H1 (cell line): Measurements from ENCODE around the gene NXPH4. TPM values are rescaled to one million over a fixed set of nuclear protein-coding genes. Genes with fewer than 3 reads are reported as not detected.
A peak's percentile ranks its signal among the peaks of the same experiment; 100 is the strongest.

Experiments
- CTCF ChIA-PET: fragments of 300-600 bp; sonication (Branson Sonifier 250); formaldehyde crosslinking; loops from one replicate; lab custom pipeline; 2021; ENCODE audit not compliant: partially characterized antibody; lab: Charles Lee
- POLR2A ChIA-PET: fragments of 300-600 bp; sonication (Branson Sonifier 250); formaldehyde crosslinking; loops from one replicate; lab custom pipeline; 2021; ENCODE audit warnings: inconsistent platforms; ENCODE audit not compliant: partially characterized antibody; lab: Charles Lee
- DNase-seq, 2 experiments: peaks; one replicate each; pipeline versions ENCODE4 v3.0.0 to v3.0.0-alpha.2; 2010 to 2022; ENCODE audit warnings: low spot score in 2 of 2, low read depth in 1 of 2, mixed read lengths in 1 of 2
- FAIRE-seq: peaks from 2 replicates; lab custom pipeline; 2011; peaks lifted over from hg19 to GRCh38; lab: Jason Lieb, UNC
- H2AFZ ChIP-seq: 2 replicates; pipeline ENCODE4 v1.8.1; 2012; ENCODE audit warnings: low read length, inconsistent platforms
- H2AK5ac ChIP-seq: 2 replicates; pipeline ENCODE4 v1.6.1; 2013; ENCODE audit warnings: low read depth, low read length
- H2BK120ac ChIP-seq: replicated peaks from 2 replicates; pipeline ENCODE3; 2013; ENCODE audit warnings: low read depth, low read length, inconsistent platforms
- H2BK12ac ChIP-seq: 2 replicates; pipeline ENCODE4 v1.6.1; 2013; ENCODE audit warnings: low read depth, low read length
- H2BK15ac ChIP-seq: 2 replicates; pipeline ENCODE4 v1.6.1; 2013; ENCODE audit warnings: low read length
- H2BK20ac ChIP-seq: 2 replicates; pipeline ENCODE4 v1.6.1; 2013; ENCODE audit warnings: low read length
- H2BK5ac ChIP-seq: 2 replicates; pipeline ENCODE4 v1.6.1; 2013; ENCODE audit warnings: low read depth, low read length
- H3K14ac ChIP-seq: 2 replicates; pipeline ENCODE4 v1.6.1; 2013; ENCODE audit warnings: inconsistent platforms; ENCODE audit not compliant: insufficient read length
- H3K18ac ChIP-seq: 2 replicates; pipeline ENCODE4 v1.6.1; 2013; ENCODE audit warnings: low read length; ENCODE audit errors: extremely low read depth
- H3K23ac ChIP-seq: 2 replicates; pipeline ENCODE4 v1.6.1; 2013; ENCODE audit warnings: inconsistent platforms; ENCODE audit not compliant: insufficient read length
- H3K23me2 ChIP-seq: 2 replicates; pipeline ENCODE4 v1.6.1; 2013; ENCODE audit warnings: low read depth, low read length
- H3K27ac ChIP-seq: 2 replicates; pipeline ENCODE4 v1.6.1; 2011; ENCODE audit warnings: low read depth, low read length, inconsistent platforms
- H3K27me3 ChIP-seq, 4 experiments: replicated peaks in 1 of 4; 1 replicate in 1 of 4; 2 replicates in 3 of 4; pipeline versions ENCODE4 v1.6.1 to v1.8.1; 2011 to 2013; ENCODE audit warnings: low read length in 3 of 4, mild to moderate bottlenecking in 3 of 4, inconsistent platforms in 2 of 4, mixed read lengths in 2 of 4, moderate library complexity in 1 of 4; ENCODE audit not compliant: control insufficient read depth in 3 of 4, insufficient read depth in 3 of 4; ENCODE audit errors: extremely low read depth in 1 of 4
- H3K36me3 ChIP-seq, 4 experiments: 2 replicates each; pipeline versions ENCODE4 v1.6.1 to v1.8.1; 2011 to 2013; ENCODE audit warnings: mild to moderate bottlenecking in 4 of 4, low read length in 3 of 4, moderate library complexity in 2 of 4, control low read depth in 1 of 4, inconsistent platforms in 1 of 4; ENCODE audit not compliant: insufficient read depth in 4 of 4, control insufficient read depth in 2 of 4
- H3K4ac ChIP-seq: replicated peaks from 2 replicates; pipeline ENCODE3; 2013; ENCODE audit warnings: low read length, low read depth, mixed read lengths, inconsistent platforms; ENCODE audit not compliant: insufficient read length
- H3K4me1 ChIP-seq, 4 experiments: replicated peaks in 1 of 4; 1 replicate in 1 of 4; 2 replicates in 3 of 4; pipeline versions ENCODE4 v1.6.1 to v1.8.1; 2011 to 2013; ENCODE audit warnings: low read length in 3 of 4, inconsistent platforms in 2 of 4, mixed read lengths in 1 of 4; ENCODE audit not compliant: insufficient read depth in 4 of 4, control insufficient read depth in 3 of 4
- H3K4me2 ChIP-seq, 2 experiments: 2 replicates each; pipeline versions ENCODE4 v1.6.1 to v1.8.1; 2011 to 2013; ENCODE audit warnings: low read depth in 2 of 2, low read length in 2 of 2, control low read depth in 1 of 2, inconsistent platforms in 1 of 2, mild to moderate bottlenecking in 1 of 2; ENCODE audit not compliant: insufficient read depth in 1 of 2
- H3K4me3 ChIP-seq, 4 experiments: fragments of 200-600, 300-600 bp in 1 of 4; sonication (generic), shearing (Covaris generic), sonication (Bioruptor Twin) in 1 of 4; 2 replicates each; pipeline versions ENCODE4 v1.5.1 to v1.8.1; 2011 to 2016; ENCODE audit warnings: low read length in 4 of 4, low read depth in 3 of 4, control low read depth in 2 of 4, inconsistent platforms in 2 of 4, mild to moderate bottlenecking in 2 of 4, mixed read lengths in 1 of 4, moderate library complexity in 1 of 4; ENCODE audit not compliant: insufficient read depth in 2 of 4; ENCODE audit errors: extremely low read depth in 1 of 4
- H3K56ac ChIP-seq: replicated peaks from 2 replicates; pipeline ENCODE3; 2013; ENCODE audit warnings: low read depth, mild to moderate bottlenecking, mixed read lengths, low read length, inconsistent platforms; ENCODE audit not compliant: insufficient read length
- H3K79me1 ChIP-seq: 2 replicates; pipeline ENCODE4 v1.6.1; 2013; ENCODE audit warnings: low read depth, low read length, control low read depth
- H3K79me2 ChIP-seq, 2 experiments: 2 replicates each; pipeline versions ENCODE4 v1.6.1 to v1.8.1; 2012 to 2013; ENCODE audit warnings: low read length in 2 of 2, mild to moderate bottlenecking in 2 of 2, inconsistent platforms in 1 of 2; ENCODE audit not compliant: insufficient read depth in 2 of 2, control insufficient read depth in 1 of 2
- H3K9ac ChIP-seq, 4 experiments: replicated peaks in 1 of 4; 1 replicate in 1 of 4; 2 replicates in 3 of 4; pipeline versions ENCODE4 v1.6.1 to v1.8.1; 2011 to 2013; ENCODE audit warnings: low read depth in 3 of 4, low read length in 3 of 4, control low read depth in 2 of 4, mild to moderate bottlenecking in 2 of 4, moderate library complexity in 2 of 4, inconsistent platforms in 1 of 4; ENCODE audit errors: extremely low read depth in 1 of 4
- H3K9me3 ChIP-seq, 2 experiments: 2 replicates each; pipeline versions ENCODE4 v1.6.1 to v1.8.1; 2012 to 2013; ENCODE audit warnings: mild to moderate bottlenecking in 2 of 2, moderate library complexity in 2 of 2, control low read depth in 1 of 2, inconsistent platforms in 1 of 2, low read depth in 1 of 2, low read length in 1 of 2, mixed read lengths in 1 of 2; ENCODE audit not compliant: insufficient read depth in 2 of 2
- H4K20me1 ChIP-seq, 2 experiments: replicated peaks in 1 of 2; 2 replicates each; pipeline versions ENCODE3 to v1.8.1; 2011 to 2013; ENCODE audit warnings: inconsistent platforms in 2 of 2, low read length in 2 of 2, mild to moderate bottlenecking in 1 of 2; ENCODE audit not compliant: insufficient read depth in 2 of 2, control insufficient read depth in 1 of 2
- H4K5ac ChIP-seq: 2 replicates; pipeline ENCODE4 v1.6.1; 2013; ENCODE audit warnings: low read length, low read depth, mixed read lengths, inconsistent platforms; ENCODE audit not compliant: insufficient read length
- H4K8ac ChIP-seq: 2 replicates; pipeline ENCODE4 v1.8.0; 2013; ENCODE audit warnings: mild to moderate bottlenecking, moderate library complexity, low read length, inconsistent platforms; ENCODE audit not compliant: insufficient read depth; ENCODE audit errors: extremely low read depth
- H4K91ac ChIP-seq: replicated peaks from 2 replicates; pipeline ENCODE3; 2013; ENCODE audit warnings: low read length, mixed read lengths, inconsistent platforms; ENCODE audit not compliant: insufficient read length
- CHD2 ChIP-seq: IDR thresholded peaks from 2 replicates; pipeline ENCODE4 v1.6.1; 2012; ENCODE audit warnings: low read length, improper control_type of control experiment
- HDAC2 ChIP-seq, 2 experiments: fragments of 300-600 bp in 1 of 2; sonication (generic) in 1 of 2; IDR thresholded peaks; 2 replicates each; pipeline ENCODE4 v1.6.1; 2011 to 2012; ENCODE audit warnings: low read depth in 2 of 2, low read length in 2 of 2, mild to moderate bottlenecking in 2 of 2, moderate library complexity in 2 of 2, borderline replicate concordance in 1 of 2, inconsistent platforms in 1 of 2
- RXRA ChIP-seq: IDR thresholded peaks from 2 replicates; pipeline ENCODE4 v1.6.1; 2011; ENCODE audit warnings: low read depth, mild to moderate bottlenecking, low read length, moderate library complexity; ENCODE audit not compliant: insufficient read depth
- SIN3A ChIP-seq, 2 experiments: IDR thresholded peaks in 1 of 2; conservative IDR thresholded peaks in 1 of 2; 2 replicates each; pipeline ENCODE4 v1.6.1; 2011 to 2012; ENCODE audit warnings: low read length in 2 of 2, improper control_type of control experiment in 1 of 2, low read depth in 1 of 2, mild to moderate bottlenecking in 1 of 2
- SIRT6 ChIP-seq: IDR thresholded peaks from one replicate; pipeline ENCODE4 v1.7.1; 2012; ENCODE audit warnings: low read length, inconsistent platforms
- SIX5 ChIP-seq: IDR thresholded peaks from 2 replicates; pipeline ENCODE4 v1.6.1; 2011; ENCODE audit warnings: mild to moderate bottlenecking, low read depth, low read length
- SUZ12 ChIP-seq: fragments of 200-600 bp; sonication (generic); IDR thresholded peaks from 2 replicates; pipeline ENCODE4 v1.6.1; 2012; ENCODE audit warnings: mild to moderate bottlenecking, inconsistent platforms, low read length, moderate library complexity, mixed read lengths
- WGBS, 2 experiments: shearing (Covaris generic) in 1 of 2; methylation state at CpG; one replicate each; pipeline versions ENCODE4 v1.1.6 to v1.1.7; 2013 to 2015; ENCODE audit warnings: low lambda C conversion rate in 2 of 2, mixed read lengths in 2 of 2, inconsistent platforms in 1 of 2, low coverage in 1 of 2, missing lambda C conversion rate in 1 of 2; ENCODE audit not compliant: insufficient replicate concordance in 2 of 2, insufficient coverage in 1 of 2, insufficient read length in 1 of 2; ENCODE audit errors: extremely low coverage in 1 of 2, missing lambda C conversion rate in 1 of 2; 5-methylcytosine and 5-hydroxymethylcytosine counted together
- polyA plus RNA-seq, 7 experiments: library from polyadenylated mRNA; depleted of rRNA in 3 of 7; stranded (reverse) in 5 of 7; unstranded in 2 of 7; fragments of >200 nt in 5 of 7; fragments of 200-250 nt in 2 of 7; gene quantifications; 1 replicate in 5 of 7; 2 replicates in 1 of 7; 4 replicates in 1 of 7; pipeline versions ENCODE4 v1.2.1 to v1.2.3, GENCODE V29; 2011 to 2013; ENCODE audit warnings: missing spikeins in 2 of 7, mixed read lengths in 2 of 7
- total RNA-seq: library from RNA; stranded (reverse); fragmentation: NEBNext Ultra II Directional; extraction: Animal tissue kit (Norgen Biotek cat#: 25700); gene quantifications from 2 replicates; pipeline ENCODE4 v1.2.1, GENCODE V29; 2021

NXPH4 gene
- total and polyA plus RNA-seq, 2 of the 8 experiments (the other 6 are each of a cell fraction or from before 2014, with no cell fraction given), result 0.92 to 1.7 TPM

DNA sequence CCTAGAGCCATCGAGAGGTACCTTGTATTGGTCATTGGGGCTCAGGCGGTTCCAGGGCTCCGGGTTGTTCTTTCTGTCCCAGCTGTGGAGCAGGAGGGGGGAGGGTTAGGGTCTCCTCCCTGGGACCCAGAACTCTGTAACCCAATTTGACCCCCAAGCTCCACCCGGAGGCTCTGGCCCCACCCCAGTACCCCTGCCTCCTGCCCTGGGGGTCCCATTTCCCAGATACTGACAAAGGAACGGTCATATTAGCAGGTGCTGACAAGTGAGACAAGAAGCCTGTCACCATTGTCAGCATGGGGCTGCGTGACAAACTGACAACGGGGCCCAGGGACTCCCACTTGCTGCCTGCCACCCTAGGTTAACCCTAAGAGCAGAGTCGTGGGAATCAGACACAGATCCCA, 19.1 kb downstream of the NXPH4 start:
- peak overlapping the region in 1 of 4 experiments; percentile 10; a peak in 3 of 8 replicates for H3K4me3 ChIP-seq
- H3K79me1 ChIP-seq, result peaks cover 8% of the 10 kb centered on the region
- H3K27me3 ChIP-seq, result peaks cover 41 to 60% (median 53%) of the 10 kb centered on the region in 4 experiments
- ChIA-PET CTCF (interaction anchor here (17.3 to 27.9 kb wide), 3 partner anchors 8 to 221 kb away, joined by 225 to 726 read pairs (median 527); partner anchors contain the start of genes GLI1, INHBE, NXPH4 and SHMT2), POLR2A (interaction anchor here (0.5 to 23.7 kb wide), 18 partner anchors 6 to 284 kb away, joined by 3 to 852 read pairs (median 4); partner anchors contain the start of genes DDIT3, GLI1, INHBE and LRP1)
- no peaks in the 10 kb centered on the region for H3K9me3 ChIP-seq
- no peak overlapping the region for H4K91ac ChIP-seq
- H3K4ac ChIP-seq, result no peak overlapping the region
- H4K20me1 ChIP-seq, result peaks cover 25 to 41% of the 10 kb centered on the region in 2 experiments
- H3K56ac ChIP-seq, result no peak overlapping the region
- DNase-seq, result no peak
- no peak overlapping the region for H4K8ac ChIP-seq
- H3K79me2 ChIP-seq, result peaks cover under 1 to 7% of the 10 kb centered on the region in 2 experiments; a peak in 3 of 4 replicates
- no peak for FAIRE-seq
- no peak overlapping the region for H2BK5ac ChIP-seq
- peak overlapping the region; percentile 45 to 89; a peak in 1 of 4 replicates for H3K4me2 ChIP-seq
- no peak overlapping the region for H2BK15ac ChIP-seq
- H3K4me1 ChIP-seq, result peaks cover 6 to 59% (median 36%) of the 10 kb centered on the region in 4 experiments
- no peak overlapping the region for H2BK120ac ChIP-seq
- H3K23me2 ChIP-seq, result peaks cover 26% of the 10 kb centered on the region
- no peak overlapping the region for H2BK20ac ChIP-seq
- H2AK5ac ChIP-seq, result no peak overlapping the region
- WGBS, 2 experiments, result 56% methylated on average over 7 of the region's 8 CpGs; no CpG with 5 or more reads in 1 of the 2 experiments
- H3K9ac ChIP-seq, result no peak overlapping the region
- no peak overlapping the region for H3K14ac ChIP-seq
- no peak overlapping the region for H3K23ac ChIP-seq
- peaks cover 29 to 39% (median 35%) of the 10 kb centered on the region in 4 experiments for H3K36me3 ChIP-seq
- H3K18ac ChIP-seq, result no peak overlapping the region
- no peak overlapping the region for H3K27ac ChIP-seq
- H2AFZ ChIP-seq, result no peak overlapping the region
- TF ChIP-seq SIX5 (no peak), HDAC2 (IDR thresholded peaks at IDR 0.05; ENCODE audit: borderline replicate concordance in 1 of 2, low read depth in 2 of 2, low read length in 2 of 2) (no peak), SIRT6 (no peak), CHD2 (no peak), SIN3A (conservative IDR thresholded peaks at IDR 0.05 in 1 of 2, IDR thresholded peaks at IDR 0.05 in 1 of 2; ENCODE audit: low read depth in 1 of 2, low read length in 2 of 2) (no peak), SUZ12 (0 out of 2 replicates have a peak, but pooled peaks have one; percentile 0), RXRA (no peak)
- no peak overlapping the region for H4K5ac ChIP-seq
- 0 out of 2 replicates have a peak overlapping the region, but pooled peaks have one; percentile 39 for H2BK12ac ChIP-seq
